OCI-LY3 (cell line): ENCODE measurements around the gene ARVCF.

ENCODE experiments used
- EZH2phosphoT487 ChIP-seq: fragments of 200-600 bp; shearing (Covaris generic); IDR thresholded peaks from 2 replicates; pipeline ENCODE4 v1.6.1; 2018; ENCODE audit warnings: antibody characterized with exemption, mixed run types, low read depth
- TF ChIP-seq, protein P1 (sequence below): fragments of 200-600, 300-600 bp; sonication (generic); IDR thresholded peaks from 2 replicates; pipeline ENCODE4 v1.5.1; 2014; ENCODE audit warnings: antibody characterized with exemption, low read length, low read depth

DNA sequence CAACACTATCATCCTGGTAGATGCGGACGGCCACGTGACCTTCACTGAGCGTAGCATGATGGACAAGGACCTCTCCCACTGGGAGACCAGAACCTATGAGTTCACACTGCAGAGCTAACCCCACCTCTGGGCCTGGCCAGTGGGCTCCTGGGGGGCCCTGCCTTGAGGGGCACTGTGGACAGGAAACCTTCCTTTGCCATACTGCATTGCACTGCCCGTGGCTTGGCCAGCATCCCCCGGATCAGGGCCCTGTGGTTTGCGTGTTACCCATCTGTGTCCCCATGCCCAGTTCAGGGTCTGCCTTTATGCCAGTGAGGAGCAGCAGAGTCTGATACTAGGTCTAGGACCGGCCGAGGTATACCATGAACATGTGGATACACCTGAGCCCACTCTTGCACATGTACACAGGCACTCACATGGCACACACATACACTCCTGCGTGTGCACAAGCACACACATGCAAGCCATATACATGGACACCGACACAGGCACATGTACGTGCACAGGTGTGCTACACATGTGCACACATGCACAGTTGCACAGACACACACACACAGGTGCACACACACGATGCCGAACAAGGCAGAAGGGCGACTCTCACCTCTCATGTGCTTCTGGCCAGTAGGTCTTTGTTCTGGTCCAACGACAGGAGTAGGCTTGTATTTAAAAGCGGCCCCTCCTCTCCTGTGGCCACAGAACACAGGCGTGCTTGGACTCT is 48.1 kb upstream of the ARVCF start:
- TF ChIP-seq, protein P1, sequence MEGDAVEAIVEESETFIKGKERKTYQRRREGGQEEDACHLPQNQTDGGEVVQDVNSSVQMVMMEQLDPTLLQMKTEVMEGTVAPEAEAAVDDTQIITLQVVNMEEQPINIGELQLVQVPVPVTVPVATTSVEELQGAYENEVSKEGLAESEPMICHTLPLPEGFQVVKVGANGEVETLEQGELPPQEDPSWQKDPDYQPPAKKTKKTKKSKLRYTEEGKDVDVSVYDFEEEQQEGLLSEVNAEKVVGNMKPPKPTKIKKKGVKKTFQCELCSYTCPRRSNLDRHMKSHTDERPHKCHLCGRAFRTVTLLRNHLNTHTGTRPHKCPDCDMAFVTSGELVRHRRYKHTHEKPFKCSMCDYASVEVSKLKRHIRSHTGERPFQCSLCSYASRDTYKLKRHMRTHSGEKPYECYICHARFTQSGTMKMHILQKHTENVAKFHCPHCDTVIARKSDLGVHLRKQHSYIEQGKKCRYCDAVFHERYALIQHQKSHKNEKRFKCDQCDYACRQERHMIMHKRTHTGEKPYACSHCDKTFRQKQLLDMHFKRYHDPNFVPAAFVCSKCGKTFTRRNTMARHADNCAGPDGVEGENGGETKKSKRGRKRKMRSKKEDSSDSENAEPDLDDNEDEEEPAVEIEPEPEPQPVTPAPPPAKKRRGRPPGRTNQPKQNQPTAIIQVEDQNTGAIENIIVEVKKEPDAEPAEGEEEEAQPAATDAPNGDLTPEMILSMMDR = no peak
- no peak for TF ChIP-seq EZH2phosphoT487
